Measurements from ENCODE around the gene EGLN2. TPM values are rescaled to one million over a fixed set of nuclear protein-coding genes. Genes with fewer than 3 reads are reported as not detected.
A peak's percentile ranks its signal among the peaks of the same experiment; 100 is the strongest.

EGLN2 gene
- total and polyA plus RNA-seq, 3 experiments from 2014 or later, result 101 to 174 (median 103) TPM

- no peaks in the 10 kb centered on the region for H3K27me3 ChIP-seq (ENCODE audit: insufficient read depth, low read length, poor library complexity, severe bottlenecking)
- Mint-ChIP-seq H3K4me3 (peak overlapping the region; percentile 51 to 98 (median 87)), H3K27ac (peak overlapping the region; percentile 66 to 98 (median 91)), H3K9me3 (no peaks in the 10 kb centered on the region), H3K36me3 (peaks cover 4 to 72% (median 20%) of the 10 kb centered on the region in 3 donors), H3K4me1 (peaks cover 50 to 69% (median 65%) of the 10 kb centered on the region in 3 donors), H3K27me3 (no peaks in the 10 kb centered on the region)
- ChIA-PET POLR2A (interaction anchor here (2.4 to 10.5 kb wide), 2 partner anchors 22 to 93 kb away, joined by 7 to 110 read pairs; partner anchors contain the start of gene RAB4B), CTCF (interaction anchor here (0.7 to 6.3 kb wide), 6 partner anchors 22 to 121 kb away, joined by 3 to 23 read pairs (median 6); partner anchors contain the start of genes EGLN2 and RAB4B)
- H3K36me3 ChIP-seq (ENCODE audit: insufficient read depth, low read length), result peaks cover 27% of the 10 kb centered on the region
- peak overlapping the region; percentile 26 for H3K4me3 ChIP-seq (ENCODE audit: low read length)
- DNase-seq, result no peak
- H3K27ac ChIP-seq (ENCODE audit: low read depth, low read length), result no peak overlapping the region
- peaks cover 44% of the 10 kb centered on the region for H3K4me1 ChIP-seq (ENCODE audit: insufficient read depth, low read length)
- H3K9me3 ChIP-seq (ENCODE audit: low read length), result no peaks in the 10 kb centered on the region
Observed at GRCh38 chr19:40755791-40756190, 43.2 kb upstream of the EGLN2 start.

- Histone ChIP-seq H3K4me1 (ENCODE audit: insufficient read depth, low read length) (peaks cover 44% of the 10 kb centered on the region), H3K9me3 (ENCODE audit: low read length) (no peaks in the 10 kb centered on the region), H3K27ac (ENCODE audit: low read depth, low read length) (no peak overlapping the region), H3K36me3 (ENCODE audit: insufficient read depth, low read length) (peaks cover 33% of the 10 kb centered on the region), H3K27me3 (ENCODE audit: insufficient read depth, low read length, poor library complexity, severe bottlenecking) (no peaks in the 10 kb centered on the region), H3K4me3 (ENCODE audit: low read length) (no peak overlapping the region)
- peak overlapping the region; percentile 13 to 88 (median 67) for H3K4me3 Mint-ChIP-seq
- POLR2A ChIA-PET, result interaction anchor here (0.6 to 10.5 kb wide), 3 partner anchors 16 to 94 kb away, joined by 4 to 110 read pairs (median 7); partner anchors contain the start of gene RAB4B
- H3K4me1 Mint-ChIP-seq, result peaks cover 49 to 73% (median 67%) of the 10 kb centered on the region in 3 donors
- CTCF ChIA-PET, result interaction anchor here (0.8 to 6.3 kb wide), 6 partner anchors 22 to 94 kb away, joined by 3 to 23 read pairs (median 6); partner anchors contain the start of genes EGLN2 and RAB4B
- DNase-seq, result peak in 4 of 5 donors; percentile 37 to 58 (median 52)
- no peaks in the 10 kb centered on the region for H3K9me3 Mint-ChIP-seq
- H3K27me3 Mint-ChIP-seq, result no peaks in the 10 kb centered on the region
- peak overlapping the region; percentile 82 to 98 (median 88) for H3K27ac Mint-ChIP-seq
- H3K36me3 Mint-ChIP-seq, result peaks cover 4 to 71% (median 23%) of the 10 kb centered on the region in 3 donors
Observed at GRCh38 chr19:40756502-40757110, 42.4 kb upstream of the EGLN2 start.

- H3K27me3 Mint-ChIP-seq, result no peaks in the 10 kb centered on the region
- peak overlapping the region in 1 of 7 donors; percentile 38 for H3K4me3 Mint-ChIP-seq
- POLR2A ChIA-PET, result interaction anchor here (0.6 to 10.5 kb wide), 3 partner anchors 9 to 40 kb away, joined by 3 to 110 read pairs (median 5); partner anchors contain the start of genes EGLN2 and RAB4B
Observed at GRCh38 chr19:40758491-40758890, 40.5 kb upstream of the EGLN2 start.

GRCh38 chr19:40759352-40759751 is 39.6 kb upstream of the EGLN2 start:
- POLR2A ChIA-PET, result no interaction called here
- Mint-ChIP-seq H3K27ac (peak overlapping the region in 1 of 8 donors; percentile 81), H3K4me3 (no peak overlapping the region)

More at GRCh38 chr19:40758491-40758890, 40.5 kb upstream of the EGLN2 start:
- Histone ChIP-seq H3K4me3 (ENCODE audit: low read length) (no peak overlapping the region), H3K36me3 (ENCODE audit: insufficient read depth, low read length) (peaks cover 50% of the 10 kb centered on the region), H3K9me3 (ENCODE audit: low read length) (no peaks in the 10 kb centered on the region), H3K27me3 (ENCODE audit: insufficient read depth, low read length, poor library complexity, severe bottlenecking) (no peaks in the 10 kb centered on the region), H3K4me1 (ENCODE audit: insufficient read depth, low read length) (peaks cover 39% of the 10 kb centered on the region), H3K27ac (ENCODE audit: low read depth, low read length) (no peak overlapping the region)
- Mint-ChIP-seq H3K4me1 (peaks cover 53 to 78% (median 71%) of the 10 kb centered on the region in 3 donors), H3K27ac (peak overlapping the region in 7 of 8 donors; percentile 1 to 93 (median 81)), H3K9me3 (no peaks in the 10 kb centered on the region), H3K36me3 (peaks cover 9 to 82% (median 31%) of the 10 kb centered on the region in 3 donors)
- no peak for DNase-seq
- CTCF ChIA-PET, result interaction anchor here (1.2 kb wide), 1 partner anchor 11 kb away, joined by 3 read pairs; no protein-coding TSS in a partner anchor

GRCh38 chr19:40762754-40763470 is 36.1 kb upstream of the EGLN2 start:
- POLR2A ChIA-PET, result no interaction called here
- peaks cover 28% of the 10 kb centered on the region for H3K4me1 ChIP-seq (ENCODE audit: insufficient read depth, low read length)
- H3K9me3 ChIP-seq (ENCODE audit: low read length), result no peaks in the 10 kb centered on the region
- DNase-seq, result no peak
- no peaks in the 10 kb centered on the region for H3K9me3 Mint-ChIP-seq
- peaks cover 25 to 83% (median 35%) of the 10 kb centered on the region in 3 donors for H3K36me3 Mint-ChIP-seq
- H3K36me3 ChIP-seq (ENCODE audit: insufficient read depth, low read length), result peaks cover 65% of the 10 kb centered on the region
- H3K27me3 Mint-ChIP-seq, result no peaks in the 10 kb centered on the region
- CTCF ChIA-PET, result no interaction called here
- peaks cover 47 to 67% (median 63%) of the 10 kb centered on the region in 3 donors for H3K4me1 Mint-ChIP-seq
- H3K27me3 ChIP-seq (ENCODE audit: insufficient read depth, low read length, poor library complexity, severe bottlenecking), result no peaks in the 10 kb centered on the region
- H3K4me3 Mint-ChIP-seq, result peak overlapping the region in 2 of 7 donors; percentile 51 to 80
- H3K27ac Mint-ChIP-seq, result peak overlapping the region; percentile 44 to 96 (median 90)
- H3K4me3 ChIP-seq (ENCODE audit: low read length), result no peak overlapping the region
- H3K27ac ChIP-seq (ENCODE audit: low read depth, low read length), result no peak overlapping the region

More at GRCh38 chr19:40759352-40759751, 39.6 kb upstream of the EGLN2 start:
- DNase-seq, result no peak
- Histone ChIP-seq H3K36me3 (ENCODE audit: insufficient read depth, low read length) (peaks cover 59% of the 10 kb centered on the region), H3K9me3 (ENCODE audit: low read length) (no peaks in the 10 kb centered on the region), H3K27ac (ENCODE audit: low read depth, low read length) (no peak overlapping the region), H3K4me1 (ENCODE audit: insufficient read depth, low read length) (peaks cover 41% of the 10 kb centered on the region), H3K27me3 (ENCODE audit: insufficient read depth, low read length, poor library complexity, severe bottlenecking) (no peaks in the 10 kb centered on the region), H3K4me3 (ENCODE audit: low read length) (no peak overlapping the region)
- no peaks in the 10 kb centered on the region for H3K9me3 Mint-ChIP-seq
- CTCF ChIA-PET, result interaction anchor here (1.0 to 1.2 kb wide), 2 partner anchors 10 to 12 kb away, joined by 3 to 6 read pairs; no protein-coding TSS in a partner anchor
- H3K27me3 Mint-ChIP-seq, result no peaks in the 10 kb centered on the region
- peaks cover 58 to 83% (median 76%) of the 10 kb centered on the region in 3 donors for H3K4me1 Mint-ChIP-seq
- peaks cover 17 to 88% (median 35%) of the 10 kb centered on the region in 3 donors for H3K36me3 Mint-ChIP-seq

GRCh38 chr19:40763526-40763925 is 35.5 kb upstream of the EGLN2 start:
- H3K4me3 ChIP-seq (ENCODE audit: low read length), result no peak overlapping the region
- H3K36me3 Mint-ChIP-seq, result peaks cover 21 to 77% (median 31%) of the 10 kb centered on the region in 3 donors
- no peaks in the 10 kb centered on the region for H3K9me3 Mint-ChIP-seq
- H3K27ac ChIP-seq (ENCODE audit: low read depth, low read length), result no peak overlapping the region
- DNase-seq, result no peak
- peaks cover 28% of the 10 kb centered on the region for H3K4me1 ChIP-seq (ENCODE audit: insufficient read depth, low read length)
- POLR2A ChIA-PET, result no interaction called here
- peaks cover 42 to 62% (median 59%) of the 10 kb centered on the region in 3 donors for H3K4me1 Mint-ChIP-seq
- H3K9me3 ChIP-seq (ENCODE audit: low read length), result no peaks in the 10 kb centered on the region
- H3K27ac Mint-ChIP-seq, result peak overlapping the region; percentile 51 to 96 (median 90)
- H3K27me3 Mint-ChIP-seq, result no peaks in the 10 kb centered on the region
- no peaks in the 10 kb centered on the region for H3K27me3 ChIP-seq (ENCODE audit: insufficient read depth, low read length, poor library complexity, severe bottlenecking)
- CTCF ChIA-PET, result no interaction called here
- peaks cover 65% of the 10 kb centered on the region for H3K36me3 ChIP-seq (ENCODE audit: insufficient read depth, low read length)
- H3K4me3 Mint-ChIP-seq, result peak overlapping the region in 1 of 7 donors; percentile 51

GRCh38 chr19:40763963-40764362 is 35.0 kb upstream of the EGLN2 start:
- Histone ChIP-seq H3K36me3 (ENCODE audit: insufficient read depth, low read length) (peaks cover 65% of the 10 kb centered on the region), H3K4me1 (ENCODE audit: insufficient read depth, low read length) (peaks cover 28% of the 10 kb centered on the region), H3K27me3 (ENCODE audit: insufficient read depth, low read length, poor library complexity, severe bottlenecking) (no peaks in the 10 kb centered on the region), H3K27ac (ENCODE audit: low read depth, low read length) (no peak overlapping the region), H3K9me3 (ENCODE audit: low read length) (no peaks in the 10 kb centered on the region), H3K4me3 (ENCODE audit: low read length) (no peak overlapping the region)
- ChIA-PET CTCF (no interaction called here), POLR2A (interaction anchor here (0.6 kb wide), 1 partner anchor 10 kb away, joined by 3 read pairs; no protein-coding TSS in a partner anchor)
- H3K27me3 Mint-ChIP-seq, result no peaks in the 10 kb centered on the region
- DNase-seq, result no peak
- peaks cover 42 to 63% (median 59%) of the 10 kb centered on the region in 3 donors for H3K4me1 Mint-ChIP-seq
- peak overlapping the region; percentile 51 to 96 (median 90) for H3K27ac Mint-ChIP-seq
- H3K9me3 Mint-ChIP-seq, result no peaks in the 10 kb centered on the region
- H3K36me3 Mint-ChIP-seq, result peaks cover 21 to 77% (median 31%) of the 10 kb centered on the region in 3 donors
- peak overlapping the region in 4 of 7 donors; percentile 8 to 83 (median 38) for H3K4me3 Mint-ChIP-seq

All from CD8-positive, alpha-beta memory T cell (primary cell).